ENCODE results near the gene GAL3ST1.

Gene GAL3ST1

GRCh38 chr22:30535182-30535581 is 39.3 kb downstream of the GAL3ST1 start:
- DNase-seq (ENCODE audit: low read depth in 2 of 2) = no peak

- no peak for DNase-seq (ENCODE audit: low read depth in 2 of 2)
These were observed 42.5 kb downstream of the GAL3ST1 start for GRCh38 chr22:30531651-30532608.

GRCh38 chr22:30526656-30527055 is 47.8 kb downstream of the GAL3ST1 start:
- no peak for DNase-seq (ENCODE audit: low read depth in 2 of 2)

DNA sequence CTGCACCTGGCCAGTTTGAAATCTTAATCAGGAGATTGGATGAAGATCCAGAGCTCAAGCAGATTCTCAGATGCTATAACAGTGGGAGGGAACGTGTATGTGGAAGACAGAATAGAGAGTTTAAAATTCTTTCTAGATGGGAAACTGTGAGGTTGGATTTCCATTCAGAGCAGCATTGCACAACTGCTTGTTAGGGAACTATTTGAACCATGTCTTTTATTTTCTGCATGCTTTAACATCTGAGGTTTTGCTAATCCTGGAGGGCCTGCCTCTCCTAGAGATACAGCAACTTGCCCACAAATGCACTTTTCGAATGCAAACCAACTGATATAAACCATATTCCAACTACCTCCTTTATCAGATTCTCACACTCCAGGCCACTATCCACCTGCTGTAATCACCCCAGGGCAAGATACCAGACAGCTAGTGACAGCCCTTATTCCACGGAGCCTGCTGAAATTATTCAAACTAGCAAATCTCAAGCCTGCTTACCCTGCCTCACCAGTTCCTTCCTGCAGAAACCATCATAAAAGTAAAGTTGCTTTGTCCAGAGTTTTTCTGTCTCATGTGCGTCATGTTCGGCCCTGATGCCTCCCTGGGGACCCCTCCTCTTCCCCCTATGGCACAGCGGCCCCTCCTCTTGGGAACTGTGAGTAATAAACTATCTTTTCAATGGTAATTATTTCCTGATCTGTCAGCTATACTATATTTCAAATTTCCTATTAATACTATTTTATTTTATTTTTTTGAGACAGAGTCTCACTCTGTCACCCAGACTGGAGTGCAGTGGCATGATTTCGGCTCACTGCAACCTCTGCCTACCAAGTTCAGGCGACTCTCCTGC is 50.6 kb downstream of the GAL3ST1 start:
- no peak for DNase-seq (ENCODE audit: low read depth in 2 of 2)

DNA sequence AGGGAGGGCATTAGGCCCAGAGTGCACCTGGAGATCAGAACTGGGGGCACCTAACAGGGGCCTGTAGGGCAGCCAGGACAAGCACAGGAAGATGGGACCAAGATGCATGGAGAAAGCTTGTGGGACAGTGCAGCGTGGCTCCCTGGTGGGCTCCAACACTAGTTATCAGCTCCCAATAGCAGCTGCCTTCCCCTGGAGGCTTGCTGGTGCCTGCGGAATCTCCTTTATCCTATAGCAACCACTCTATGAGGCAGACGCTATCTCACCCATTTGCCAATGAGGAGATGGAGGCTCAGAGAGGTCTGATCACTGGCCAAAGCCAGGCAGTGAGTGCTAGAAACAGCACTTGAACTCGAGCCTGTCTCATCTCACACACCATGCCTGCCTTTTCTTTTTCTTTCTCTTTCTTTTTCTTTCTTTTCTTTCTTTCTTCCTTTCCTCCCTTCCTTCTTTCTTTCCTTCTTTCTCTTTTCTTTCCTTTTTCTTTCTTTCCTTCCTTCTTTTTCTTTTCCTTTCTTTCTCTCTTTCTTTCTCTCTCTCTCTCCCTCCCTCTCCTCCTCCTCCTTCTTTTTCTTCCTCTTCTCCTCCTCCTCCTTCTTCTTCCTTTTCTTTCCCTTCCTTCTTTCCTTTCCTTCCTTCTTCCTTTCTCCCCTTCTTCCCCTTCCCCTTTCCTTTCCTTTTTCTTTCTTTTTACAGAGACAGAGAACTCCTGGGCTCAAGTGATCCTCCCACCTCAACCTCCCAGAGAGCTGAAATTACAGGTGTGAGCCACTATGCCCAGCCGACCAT is 52.9 kb downstream of the GAL3ST1 start:
- no peak for DNase-seq (ENCODE audit: low read depth in 2 of 2)

GRCh38 chr22:30519842-30520425 is 54.5 kb downstream of the GAL3ST1 start:
- no peak for DNase-seq (ENCODE audit: low read depth in 2 of 2)

- DNase-seq (ENCODE audit: low read depth in 2 of 2) = no peak
These were observed 57.7 kb downstream of the GAL3ST1 start for GRCh38 chr22:30516731-30517130.

DNA sequence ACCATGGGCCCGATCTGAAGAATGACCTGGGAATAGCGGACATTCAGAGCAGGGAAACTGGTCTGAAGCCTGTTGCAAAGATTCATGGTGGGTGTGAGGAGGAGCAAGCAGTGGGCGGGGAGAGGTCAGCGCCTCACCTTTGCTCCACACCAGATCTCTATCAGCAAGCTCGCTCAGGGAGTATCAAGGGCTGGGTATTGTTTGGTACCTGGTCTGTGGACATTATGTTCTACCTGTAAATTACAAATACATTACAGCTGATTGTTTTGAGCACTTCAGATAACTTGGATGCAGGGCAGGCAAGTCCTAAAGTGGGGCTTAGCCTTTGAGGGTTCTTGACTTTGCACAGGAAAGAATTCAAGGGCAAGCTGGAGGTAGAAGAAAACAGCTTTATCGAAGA is 58.2 kb downstream of the GAL3ST1 start:
- DNase-seq (ENCODE audit: low read depth in 2 of 2) = no peak

DNA sequence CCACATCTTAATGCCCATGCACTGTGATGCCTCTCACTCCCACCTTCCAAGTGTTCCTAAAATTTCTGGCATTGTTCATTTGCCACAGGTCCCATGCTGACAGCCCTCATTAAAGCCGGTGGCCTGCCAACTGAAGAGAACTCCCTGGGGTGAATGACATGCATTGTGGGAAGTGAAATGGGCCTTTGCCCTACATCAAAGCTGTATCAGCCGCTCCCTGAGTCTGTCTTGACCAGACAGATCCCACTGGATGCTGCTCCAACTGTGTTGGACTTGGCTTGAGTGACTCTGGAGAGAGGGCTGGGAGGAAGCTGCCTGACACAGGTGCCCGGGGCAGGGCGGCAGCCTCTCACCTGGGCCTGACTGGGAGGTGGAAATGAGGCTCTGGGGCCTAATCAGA is 60.2 kb downstream of the GAL3ST1 start:
- no peak for DNase-seq (ENCODE audit: low read depth in 2 of 2)

- DNase-seq (ENCODE audit: low read depth in 2 of 2) = no peak
These were observed 61.0 kb downstream of the GAL3ST1 start for GRCh38 chr22:30513462-30513861.

GRCh38 chr22:30511911-30512310 is 62.6 kb downstream of the GAL3ST1 start:
- no peak for DNase-seq (ENCODE audit: low read depth in 2 of 2)

GRCh38 chr22:30511109-30511508 is 63.4 kb downstream of the GAL3ST1 start:
- no peak for DNase-seq (ENCODE audit: low read depth in 2 of 2)

DNA sequence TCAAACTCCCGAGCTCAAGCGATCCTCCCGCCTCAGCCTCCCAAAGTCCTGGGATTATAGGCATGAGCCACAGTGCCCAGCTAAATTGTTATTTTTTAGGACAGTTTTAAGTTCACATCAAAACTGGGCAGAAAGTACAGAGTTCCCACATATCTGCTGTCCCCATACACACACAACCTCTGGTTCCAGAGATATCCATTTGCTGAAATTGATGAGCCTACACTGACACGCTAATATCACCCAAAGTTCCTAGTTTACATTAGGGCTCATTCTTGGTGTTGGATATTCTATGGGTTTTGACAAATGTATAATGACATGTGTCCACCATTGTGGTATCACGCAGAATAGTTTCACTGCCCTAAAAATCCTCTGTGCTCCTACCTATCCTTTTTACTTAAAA is 66.2 kb downstream of the GAL3ST1 start:
- DNase-seq (ENCODE audit: low read depth in 2 of 2) = no peak

- DNase-seq (ENCODE audit: low read depth in 2 of 2) = no peak
These were observed 66.8 kb downstream of the GAL3ST1 start for GRCh38 chr22:30507670-30508069.

DNA sequence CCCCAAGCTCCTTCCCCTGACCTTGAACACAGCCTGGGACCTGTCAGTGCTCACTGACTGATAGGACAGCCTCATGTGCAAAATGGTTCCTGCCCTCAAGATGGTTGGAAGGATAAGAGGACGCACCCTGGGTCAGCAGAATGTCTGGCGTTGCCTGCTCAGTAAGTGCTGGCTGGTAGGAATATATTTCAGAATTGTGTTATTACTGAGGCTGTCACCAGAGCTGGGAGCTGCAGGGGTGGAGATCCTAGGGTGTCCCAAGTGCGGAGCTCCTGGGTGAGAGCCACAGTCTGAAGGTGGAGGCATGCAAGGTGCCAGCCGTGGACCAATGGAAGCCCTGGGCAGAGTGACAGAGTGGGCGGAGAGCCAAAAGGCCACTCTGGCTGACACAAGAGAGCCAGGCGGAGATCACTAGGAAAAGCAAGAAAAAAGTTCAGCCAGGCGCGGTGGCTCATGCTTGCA is 67.9 kb downstream of the GAL3ST1 start:
- DNase-seq (ENCODE audit: low read depth in 2 of 2) = no peak
